Type B pancreatic cell (in vitro differentiated cells): ENCODE measurements around the gene CNGA4. TPM values are rescaled to one million over a fixed set of nuclear protein-coding genes. Genes with fewer than 3 reads are reported as not detected.

ENCODE experiments used
- DNase-seq: peaks from one replicate; pipeline ENCODE4 v3.0.0; 2021; ENCODE audit warnings: mixed read lengths; ENCODE audit not compliant: unreplicated experiment; ENCODE audit errors: extremely low spot score
- H3K27ac Mint-ChIP-seq: 2 replicates; pipeline ENCODE4 v1.8.0; 2021; ENCODE audit warnings: mild to moderate bottlenecking, mixed read lengths
- H3K27me3 Mint-ChIP-seq: 2 replicates; pipeline ENCODE4 v1.8.0; 2021; ENCODE audit warnings: mixed read lengths
- H3K36me3 Mint-ChIP-seq: 2 replicates; pipeline ENCODE4 v1.8.0; 2021; ENCODE audit warnings: mixed read lengths
- H3K4me1 Mint-ChIP-seq: one replicate; pipeline ENCODE4 v1.8.0; 2021; ENCODE audit warnings: mixed read lengths; ENCODE audit not compliant: unreplicated experiment
- H3K4me3 Mint-ChIP-seq: 2 replicates; pipeline ENCODE4 v1.8.0; 2021; ENCODE audit warnings: mild to moderate bottlenecking, mixed read lengths
- H3K9me3 Mint-ChIP-seq: 2 replicates; pipeline ENCODE4 v1.8.0; 2021; ENCODE audit warnings: mixed read lengths
- total RNA-seq: library from RNA; stranded (reverse); gene quantifications from 2 replicates; pipeline ENCODE4 v1.2.1, GENCODE V29; 2021; ENCODE audit warnings: low replicate concordance
- TF ChIP-seq, protein P1 (sequence below): fragments of 200-600 bp; sonication (generic); conservative IDR thresholded peaks from 2 replicates; pipeline ENCODE4 v1.5.0; 2021; ENCODE audit warnings: antibody characterized with exemption, mild to moderate bottlenecking

The CNGA4 gene
- total RNA-seq, 1 donor from 2014 or later, result 0.68 TPM

DNA sequence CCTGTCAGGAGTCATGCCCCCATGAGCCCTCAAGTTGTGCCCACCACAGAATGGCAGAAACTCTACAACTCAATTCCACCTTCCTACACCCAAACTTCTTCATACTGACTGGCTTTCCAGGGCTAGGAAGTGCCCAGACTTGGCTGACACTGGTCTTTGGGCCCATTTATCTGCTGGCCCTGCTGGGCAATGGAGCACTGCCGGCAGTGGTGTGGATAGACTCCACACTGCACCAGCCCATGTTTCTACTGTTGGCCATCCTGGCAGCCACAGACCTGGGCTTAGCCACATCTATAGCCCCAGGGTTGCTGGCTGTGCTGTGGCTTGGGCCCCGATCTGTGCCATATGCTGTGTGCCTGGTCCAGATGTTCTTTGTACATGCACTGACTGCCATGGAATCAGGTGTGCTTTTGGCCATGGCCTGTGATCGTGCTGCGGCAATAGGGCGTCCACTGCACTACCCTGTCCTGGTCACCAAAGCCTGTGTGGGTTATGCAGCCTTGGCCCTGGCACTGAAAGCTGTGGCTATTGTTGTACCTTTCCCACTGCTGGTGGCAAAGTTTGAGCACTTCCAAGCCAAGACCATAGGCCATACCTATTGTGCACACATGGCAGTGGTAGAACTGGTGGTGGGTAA, 39.6 kb upstream of the CNGA4 start, which contains the start of gene OR52W1:
OR52W1 (plus strand) TSS at position 51 of the 637 bp plus-strand sequence; CDS start at position 51, 0 bp downstream.
- Mint-ChIP-seq H3K27ac (no peak within 1 kb of the TSS), H3K4me1 (no peaks in the 10 kb centered on the region), H3K36me3 (no peaks in the 10 kb centered on the region), H3K9me3 (no peaks in the 10 kb centered on the region), H3K4me3 (no peak within 1 kb of the TSS), H3K27me3 (no peaks in the 10 kb centered on the region)
- DNase-seq, result no peak
- TF ChIP-seq, protein P1, sequence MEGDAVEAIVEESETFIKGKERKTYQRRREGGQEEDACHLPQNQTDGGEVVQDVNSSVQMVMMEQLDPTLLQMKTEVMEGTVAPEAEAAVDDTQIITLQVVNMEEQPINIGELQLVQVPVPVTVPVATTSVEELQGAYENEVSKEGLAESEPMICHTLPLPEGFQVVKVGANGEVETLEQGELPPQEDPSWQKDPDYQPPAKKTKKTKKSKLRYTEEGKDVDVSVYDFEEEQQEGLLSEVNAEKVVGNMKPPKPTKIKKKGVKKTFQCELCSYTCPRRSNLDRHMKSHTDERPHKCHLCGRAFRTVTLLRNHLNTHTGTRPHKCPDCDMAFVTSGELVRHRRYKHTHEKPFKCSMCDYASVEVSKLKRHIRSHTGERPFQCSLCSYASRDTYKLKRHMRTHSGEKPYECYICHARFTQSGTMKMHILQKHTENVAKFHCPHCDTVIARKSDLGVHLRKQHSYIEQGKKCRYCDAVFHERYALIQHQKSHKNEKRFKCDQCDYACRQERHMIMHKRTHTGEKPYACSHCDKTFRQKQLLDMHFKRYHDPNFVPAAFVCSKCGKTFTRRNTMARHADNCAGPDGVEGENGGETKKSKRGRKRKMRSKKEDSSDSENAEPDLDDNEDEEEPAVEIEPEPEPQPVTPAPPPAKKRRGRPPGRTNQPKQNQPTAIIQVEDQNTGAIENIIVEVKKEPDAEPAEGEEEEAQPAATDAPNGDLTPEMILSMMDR, result no peak

DNA sequence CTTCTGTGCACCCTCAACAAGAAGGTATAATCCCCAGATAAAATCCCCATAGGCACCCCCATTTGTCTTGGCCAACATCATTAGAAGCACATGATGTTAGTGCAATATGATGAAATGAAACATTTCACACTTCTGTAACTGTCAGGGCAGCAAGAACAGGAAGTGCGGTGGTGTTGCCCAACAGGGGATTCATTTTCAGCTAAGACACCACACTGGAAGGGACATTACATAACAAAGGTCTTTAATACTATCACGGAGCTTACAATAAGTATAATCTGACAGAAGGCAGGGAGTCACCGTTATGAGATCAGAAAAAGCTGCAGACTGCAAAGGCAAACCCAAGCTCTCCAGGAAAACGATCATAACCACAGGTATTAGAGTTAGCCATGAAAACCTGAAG, 37.9 kb upstream of the CNGA4 start:
- H3K4me3 Mint-ChIP-seq, result no peak overlapping the region
- H3K9me3 Mint-ChIP-seq, result no peaks in the 10 kb centered on the region
- H3K27me3 Mint-ChIP-seq, result no peaks in the 10 kb centered on the region
- TF ChIP-seq, protein P1, result no peak
- peaks cover 9% of the 10 kb centered on the region for H3K36me3 Mint-ChIP-seq
- H3K4me1 Mint-ChIP-seq, result no peaks in the 10 kb centered on the region
- no peak overlapping the region for H3K27ac Mint-ChIP-seq
- no peak for DNase-seq

DNA sequence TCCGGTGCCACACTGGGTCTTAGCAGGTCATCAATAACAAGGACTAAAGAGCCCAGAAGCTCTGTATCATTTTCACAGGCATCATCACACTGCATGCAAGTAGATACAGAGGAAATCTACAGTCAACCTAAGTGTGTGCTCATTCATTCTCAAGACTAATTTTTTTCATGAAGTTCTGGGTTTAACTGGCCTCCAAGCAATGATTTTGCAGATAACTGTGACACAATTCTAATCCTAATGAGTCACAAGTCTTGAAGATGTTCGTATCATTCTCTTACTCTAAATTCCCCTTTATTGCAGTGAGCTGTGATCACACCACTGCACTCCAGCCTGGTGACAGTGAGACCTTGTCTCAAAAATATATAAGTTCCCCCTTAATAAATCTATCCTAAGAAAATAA, 37.4 kb upstream of the CNGA4 start:
- Mint-ChIP-seq H3K4me3 (no peak overlapping the region), H3K4me1 (no peaks in the 10 kb centered on the region), H3K27ac (no peak overlapping the region), H3K36me3 (peaks cover 9% of the 10 kb centered on the region), H3K27me3 (no peaks in the 10 kb centered on the region), H3K9me3 (no peaks in the 10 kb centered on the region)
- DNase-seq, result no peak
- TF ChIP-seq, protein P1, result no peak

DNA sequence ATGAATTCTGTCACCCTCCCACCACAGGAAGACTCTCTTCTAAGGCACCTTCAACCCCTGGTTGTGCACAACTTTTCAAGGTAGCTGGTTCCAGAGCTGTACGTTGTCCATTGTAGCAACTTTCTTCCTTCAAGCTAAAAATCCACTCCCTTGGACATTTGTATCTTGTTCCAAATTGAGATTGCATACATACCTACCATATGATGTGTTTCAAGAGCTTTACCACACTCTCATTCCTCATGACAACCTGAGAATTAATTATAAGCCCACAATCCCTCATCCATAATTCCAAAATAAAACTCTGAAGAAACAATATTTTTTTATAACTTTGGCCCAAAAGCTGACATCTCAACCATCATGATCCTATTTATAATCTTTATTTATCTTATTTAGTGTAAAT, 36.8 kb upstream of the CNGA4 start:
- no peak for DNase-seq
- Mint-ChIP-seq H3K27me3 (no peaks in the 10 kb centered on the region), H3K4me3 (no peak overlapping the region), H3K27ac (no peak overlapping the region), H3K4me1 (no peaks in the 10 kb centered on the region), H3K36me3 (peaks cover 9% of the 10 kb centered on the region), H3K9me3 (no peaks in the 10 kb centered on the region)
- TF ChIP-seq, protein P1, result no peak

DNA sequence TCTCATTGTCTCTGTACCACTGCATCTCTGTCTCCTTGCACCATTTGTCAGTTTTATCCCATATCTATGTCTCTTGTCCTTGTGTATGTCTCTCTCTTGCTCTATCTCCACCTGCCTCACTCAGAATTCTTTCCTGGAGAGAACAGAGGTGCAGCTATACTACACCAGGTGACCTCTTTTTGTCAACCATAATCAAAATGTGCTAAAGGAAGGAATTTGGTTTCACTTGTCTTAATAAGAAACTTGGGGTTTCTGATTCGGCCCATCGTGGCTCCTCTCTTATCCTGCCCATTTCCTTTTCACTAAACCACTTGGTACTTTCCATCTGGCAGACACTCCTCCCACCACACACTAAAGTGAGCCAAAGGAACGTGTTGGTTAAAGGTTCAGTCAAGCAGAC, 35.6 kb upstream of the CNGA4 start:
- H3K4me3 Mint-ChIP-seq, result no peak overlapping the region
- H3K36me3 Mint-ChIP-seq, result peaks cover 9% of the 10 kb centered on the region
- H3K27ac Mint-ChIP-seq, result no peak overlapping the region
- H3K27me3 Mint-ChIP-seq, result no peaks in the 10 kb centered on the region
- no peaks in the 10 kb centered on the region for H3K4me1 Mint-ChIP-seq
- DNase-seq, result no peak
- TF ChIP-seq, protein P1, result no peak
- no peaks in the 10 kb centered on the region for H3K9me3 Mint-ChIP-seq
